Lower leg skin (tissue), 3 donors: ENCODE data around the gene MAGEA8.

Experiments used
- POLR2A ChIP-seq, 2 donors: fragments of 450-650 bp; IDR thresholded peaks; one replicate each; pipeline ENCODE4 v1.6.1; 2016 to 2017; ENCODE audit warnings: antibody characterized with exemption in 2 of 2, mild to moderate bottlenecking in 1 of 2, moderate library complexity in 1 of 2
- TF ChIP-seq, protein P1 (sequence below), 3 donors: fragments of 450-650 bp; IDR thresholded peaks; one replicate each; pipeline ENCODE4 v1.5.1; 2016; ENCODE audit warnings: antibody characterized with exemption in 3 of 3, mild to moderate bottlenecking in 3 of 3, moderate library complexity in 2 of 3

DNA sequence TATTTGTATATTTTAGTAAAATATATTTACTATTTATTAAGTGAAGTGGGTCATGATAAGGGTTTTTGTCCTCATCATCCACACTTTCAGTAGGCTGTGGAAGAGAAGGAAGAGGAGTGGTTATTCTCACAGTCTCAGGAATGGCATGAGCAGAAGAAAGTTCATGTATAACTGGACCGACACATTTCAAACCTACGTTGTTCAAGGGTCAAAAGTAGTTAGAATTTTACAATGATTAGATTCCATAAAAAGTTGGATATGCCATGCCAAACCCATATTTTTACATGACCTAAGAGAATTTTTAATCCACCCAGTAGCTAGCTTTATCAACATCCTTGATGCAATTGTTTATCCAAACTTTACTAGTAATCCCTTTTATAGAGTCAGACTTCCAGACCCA is 15.6 kb upstream of the MAGEA8 start:
- TF ChIP-seq, protein P1, sequence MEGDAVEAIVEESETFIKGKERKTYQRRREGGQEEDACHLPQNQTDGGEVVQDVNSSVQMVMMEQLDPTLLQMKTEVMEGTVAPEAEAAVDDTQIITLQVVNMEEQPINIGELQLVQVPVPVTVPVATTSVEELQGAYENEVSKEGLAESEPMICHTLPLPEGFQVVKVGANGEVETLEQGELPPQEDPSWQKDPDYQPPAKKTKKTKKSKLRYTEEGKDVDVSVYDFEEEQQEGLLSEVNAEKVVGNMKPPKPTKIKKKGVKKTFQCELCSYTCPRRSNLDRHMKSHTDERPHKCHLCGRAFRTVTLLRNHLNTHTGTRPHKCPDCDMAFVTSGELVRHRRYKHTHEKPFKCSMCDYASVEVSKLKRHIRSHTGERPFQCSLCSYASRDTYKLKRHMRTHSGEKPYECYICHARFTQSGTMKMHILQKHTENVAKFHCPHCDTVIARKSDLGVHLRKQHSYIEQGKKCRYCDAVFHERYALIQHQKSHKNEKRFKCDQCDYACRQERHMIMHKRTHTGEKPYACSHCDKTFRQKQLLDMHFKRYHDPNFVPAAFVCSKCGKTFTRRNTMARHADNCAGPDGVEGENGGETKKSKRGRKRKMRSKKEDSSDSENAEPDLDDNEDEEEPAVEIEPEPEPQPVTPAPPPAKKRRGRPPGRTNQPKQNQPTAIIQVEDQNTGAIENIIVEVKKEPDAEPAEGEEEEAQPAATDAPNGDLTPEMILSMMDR (IDR thresholded peaks at IDR 0.05), result no peak
- TF ChIP-seq POLR2A (IDR thresholded peaks at IDR 0.05), result no peak
